Activated naive CD4-positive, alpha-beta T cell treated with anti-CD3 and anti-CD28 coated beads for 36 hours (primary cell): ENCODE results near the gene ATP1A3. TPM values are rescaled to one million over a fixed set of nuclear protein-coding genes. Genes with fewer than 3 reads are reported as not detected.

Source experiments
- CTCF ChIA-PET: fragments of 350-600 bp; sonication (Branson Sonifier 250); formaldehyde crosslinking; loops from one replicate; lab custom pipeline; 2021; ENCODE audit warnings: antibody characterized with exemption; lab: Charles Lee
- DNase-seq: peaks from one replicate; pipeline ENCODE4 v3.0.0-alpha.2; 2020
- H3K27ac Mint-ChIP-seq: one replicate; pipeline ENCODE4 v1.8.0; 2021; ENCODE audit warnings: mild to moderate bottlenecking, mixed read lengths
- H3K27me3 Mint-ChIP-seq: one replicate; pipeline ENCODE4 v1.8.0; 2021; ENCODE audit warnings: low read depth, mixed read lengths
- H3K36me3 Mint-ChIP-seq: one replicate; pipeline ENCODE4 v1.8.0; 2021; ENCODE audit warnings: low read depth, mixed read lengths
- H3K4me1 Mint-ChIP-seq: one replicate; pipeline ENCODE4 v1.8.0; 2021; ENCODE audit warnings: low read depth, mixed read lengths
- H3K4me3 Mint-ChIP-seq: one replicate; pipeline ENCODE4 v1.8.0; 2021; ENCODE audit warnings: mild to moderate bottlenecking, moderate library complexity, mixed read lengths
- H3K9me3 Mint-ChIP-seq: one replicate; pipeline ENCODE4 v1.8.0; 2021; ENCODE audit warnings: mixed read lengths
- intact Hi-C: fragments of 100-400 bp; cut with micrococcal nuclease; formaldehyde crosslinking; loops from one replicate; pipeline ENCODE4 v1.15.1; 2023
- total RNA-seq, 2 experiments: library from RNA; stranded (reverse); gene quantifications; one replicate each; pipeline ENCODE4 v1.2.3, GENCODE V29; 2021

ATP1A3 gene
- total RNA-seq, 2 experiments from 2014 or later = 1.1 to 1.5 TPM

GRCh38 chr19:41937525-41938468 is 56.2 kb downstream of the ATP1A3 start:
- Mint-ChIP-seq H3K27ac (no peak overlapping the region), H3K9me3 (no peaks in the 10 kb centered on the region), H3K36me3 (no peaks in the 10 kb centered on the region), H3K4me1 (peaks cover 43% of the 10 kb centered on the region), H3K4me3 (no peak overlapping the region), H3K27me3 (no peaks in the 10 kb centered on the region)
- CTCF ChIA-PET = interaction anchor here (0.6 to 1.7 kb wide), 10 partner anchors 7 to 78 kb away, joined by 3 to 7 read pairs (median 4); partner anchors contain the start of gene RPS19
- DNase-seq = no peak
- intact Hi-C loops = no loop called here

- Mint-ChIP-seq H3K9me3 (no peaks in the 10 kb centered on the region), H3K36me3 (no peaks in the 10 kb centered on the region), H3K27ac (no peak overlapping the region), H3K4me3 (no peak overlapping the region), H3K4me1 (peaks cover 42% of the 10 kb centered on the region), H3K27me3 (no peaks in the 10 kb centered on the region)
- no peak for DNase-seq
- intact Hi-C loops = no loop called here
- CTCF ChIA-PET = interaction anchor here (0.6 to 1.7 kb wide), 9 partner anchors 8 to 77 kb away, joined by 3 to 7 read pairs (median 4); partner anchors contain the start of gene RPS19
These were observed 57.1 kb downstream of the ATP1A3 start for GRCh38 chr19:41936961-41937360.

GRCh38 chr19:41936416-41936850 is 57.6 kb downstream of the ATP1A3 start:
- Mint-ChIP-seq H3K27ac (no peak overlapping the region), H3K36me3 (no peaks in the 10 kb centered on the region), H3K4me3 (no peak overlapping the region)

GRCh38 chr19:41935760-41936415 is 58.1 kb downstream of the ATP1A3 start:
- H3K4me3 Mint-ChIP-seq = no peak overlapping the region
- CTCF ChIA-PET = interaction anchor here (0.8 to 2.3 kb wide), 4 partner anchors 9 to 62 kb away, joined by 3 to 7 read pairs (median 5); no protein-coding TSS in a partner anchor
- H3K27ac Mint-ChIP-seq = no peak overlapping the region
- DNase-seq = peak; percentile 58
- intact Hi-C loops = loop anchor here (2.0 kb wide), 1 partner anchor 15 kb away; no protein-coding TSS in a partner anchor
- H3K36me3 Mint-ChIP-seq = no peaks in the 10 kb centered on the region
- H3K9me3 Mint-ChIP-seq = no peaks in the 10 kb centered on the region
- H3K4me1 Mint-ChIP-seq = peaks cover 36% of the 10 kb centered on the region
- no peaks in the 10 kb centered on the region for H3K27me3 Mint-ChIP-seq

More at GRCh38 chr19:41936416-41936850, 57.6 kb downstream of the ATP1A3 start:
- CTCF ChIA-PET = interaction anchor here (0.9 to 1.7 kb wide), 6 partner anchors 9 to 76 kb away, joined by 3 to 7 read pairs (median 4); partner anchors contain the start of gene RPS19
- DNase-seq = no peak
- Mint-ChIP-seq H3K9me3 (no peaks in the 10 kb centered on the region), H3K4me1 (peaks cover 39% of the 10 kb centered on the region), H3K27me3 (no peaks in the 10 kb centered on the region)
- intact Hi-C loops = no loop called here

- Mint-ChIP-seq H3K4me1 (peaks cover 39% of the 10 kb centered on the region), H3K9me3 (no peaks in the 10 kb centered on the region), H3K4me3 (no peak overlapping the region), H3K36me3 (no peaks in the 10 kb centered on the region), H3K27me3 (no peaks in the 10 kb centered on the region), H3K27ac (peak overlapping the region; percentile 44)
- intact Hi-C loops = loop anchor here (1.0 to 2.0 kb wide), 4 partner anchors 16 to 76 kb away; no protein-coding TSS in a partner anchor
- DNase-seq = peak; percentile 94
- CTCF ChIA-PET = interaction anchor here (0.8 to 2.3 kb wide), 5 partner anchors 8 to 61 kb away, joined by 3 to 11 read pairs (median 5); no protein-coding TSS in a partner anchor
These were observed 59.1 kb downstream of the ATP1A3 start for GRCh38 chr19:41934849-41935374.

GRCh38 chr19:41933693-41934426 is 60.2 kb downstream of the ATP1A3 start:
- CTCF ChIA-PET = interaction anchor here (0.6 to 2.3 kb wide), 7 partner anchors 9 to 76 kb away, joined by 3 to 11 read pairs (median 4); no protein-coding TSS in a partner anchor

GRCh38 chr19:41932720-41933332 is 61.2 kb downstream of the ATP1A3 start:
- CTCF ChIA-PET = interaction anchor here (1.5 to 1.7 kb wide), 2 partner anchors 12 to 59 kb away, joined by 4 to 5 read pairs; no protein-coding TSS in a partner anchor
- no peak for DNase-seq
- Mint-ChIP-seq H3K4me3 (no peak overlapping the region), H3K4me1 (peaks cover 48% of the 10 kb centered on the region), H3K27ac (no peak overlapping the region), H3K27me3 (no peaks in the 10 kb centered on the region), H3K9me3 (no peaks in the 10 kb centered on the region), H3K36me3 (no peaks in the 10 kb centered on the region)
- intact Hi-C loops = no loop called here

More at GRCh38 chr19:41933693-41934426, 60.2 kb downstream of the ATP1A3 start:
- H3K4me1 Mint-ChIP-seq = peaks cover 46% of the 10 kb centered on the region
- H3K27ac Mint-ChIP-seq = peak overlapping the region; percentile 22
- H3K9me3 Mint-ChIP-seq = no peaks in the 10 kb centered on the region
- H3K4me3 Mint-ChIP-seq = no peak overlapping the region
- DNase-seq = no peak
- H3K27me3 Mint-ChIP-seq = no peaks in the 10 kb centered on the region
- intact Hi-C loops = loop anchor here (1.0 to 2.0 kb wide), 4 partner anchors 17 to 75 kb away; no protein-coding TSS in a partner anchor
- no peaks in the 10 kb centered on the region for H3K36me3 Mint-ChIP-seq

- Mint-ChIP-seq H3K27me3 (no peaks in the 10 kb centered on the region), H3K36me3 (no peaks in the 10 kb centered on the region), H3K9me3 (no peaks in the 10 kb centered on the region), H3K27ac (no peak overlapping the region), H3K4me1 (peaks cover 45% of the 10 kb centered on the region), H3K4me3 (no peak overlapping the region)
- intact Hi-C loops = no loop called here
- DNase-seq = no peak
- CTCF ChIA-PET = interaction anchor here (1.2 to 2.0 kb wide), 5 partner anchors 13 to 59 kb away, joined by 3 to 13 read pairs (median 4); partner anchors contain the start of gene CD79A
These were observed 61.7 kb downstream of the ATP1A3 start for GRCh38 chr19:41932259-41932719.

GRCh38 chr19:41930926-41931592 is 63.0 kb downstream of the ATP1A3 start:
- H3K4me1 Mint-ChIP-seq = peaks cover 37% of the 10 kb centered on the region
- CTCF ChIA-PET = interaction anchor here (1.0 to 2.0 kb wide), 5 partner anchors 16 to 58 kb away, joined by 3 to 13 read pairs (median 4); partner anchors contain the start of gene CD79A
- H3K4me3 Mint-ChIP-seq = no peak overlapping the region
- H3K27ac Mint-ChIP-seq = no peak overlapping the region
- no peak for DNase-seq
- H3K9me3 Mint-ChIP-seq = no peaks in the 10 kb centered on the region
- intact Hi-C loops = no loop called here
- no peaks in the 10 kb centered on the region for H3K27me3 Mint-ChIP-seq
- no peaks in the 10 kb centered on the region for H3K36me3 Mint-ChIP-seq

GRCh38 chr19:41930322-41930722 is 63.7 kb downstream of the ATP1A3 start:
- CTCF ChIA-PET = interaction anchor here (1.0 to 2.0 kb wide), 4 partner anchors 11 to 57 kb away, joined by 4 to 13 read pairs (median 4); no protein-coding TSS in a partner anchor
- intact Hi-C loops = no loop called here
- H3K4me3 Mint-ChIP-seq = peak overlapping the region; percentile 11
- no peaks in the 10 kb centered on the region for H3K36me3 Mint-ChIP-seq
- no peak overlapping the region for H3K27ac Mint-ChIP-seq
- H3K9me3 Mint-ChIP-seq = no peaks in the 10 kb centered on the region
- no peaks in the 10 kb centered on the region for H3K27me3 Mint-ChIP-seq
- no peak for DNase-seq
- peaks cover 34% of the 10 kb centered on the region for H3K4me1 Mint-ChIP-seq
